Vagina (tissue), 2 donors: ENCODE measurements around the gene DDX17. TPM values are rescaled to one million over a fixed set of nuclear protein-coding genes. Genes with fewer than 3 reads are reported as not detected.

Experiments
- DNase-seq, 2 donors: peaks; one replicate each; pipeline ENCODE4 v3.0.0-alpha.2; 2017; ENCODE audit errors: extremely low spot score in 2 of 2
- H3K27ac ChIP-seq: fragments of 200-600 bp; sonication (generic); one replicate; pipeline ENCODE4 v1.5.1; 2019
- H3K27me3 ChIP-seq: fragments of 200-600 bp; sonication (generic); one replicate; pipeline ENCODE4 v1.5.1; 2019
- H3K36me3 ChIP-seq, 2 donors: fragments of 200-600 bp; sonication (generic); one replicate each; pipeline ENCODE4 v1.5.1; 2017 to 2019
- H3K4me1 ChIP-seq: fragments of 200-600 bp; sonication (generic); one replicate; pipeline ENCODE4 v1.5.1; 2019
- H3K4me3 ChIP-seq, 2 donors: fragments of 200-600 bp; sonication (generic); 1 replicate in 1 of 2; 2 replicates in 1 of 2; pipeline ENCODE4 v1.5.1; 2016 to 2019
- H3K9me3 ChIP-seq: fragments of 200-600 bp; sonication (generic); one replicate; pipeline ENCODE4 v1.5.1; 2019
- POLR2A ChIP-seq, 2 donors: fragments of 450-650 bp; IDR thresholded peaks; one replicate each; pipeline ENCODE4 v1.6.1; 2017; ENCODE audit warnings: antibody characterized with exemption in 2 of 2, mild to moderate bottlenecking in 2 of 2, moderate library complexity in 2 of 2
- POLR2AphosphoS5 ChIP-seq, 2 donors: sonication (generic); formaldehyde crosslinking; IDR thresholded peaks; one replicate each; pipeline ENCODE4 v1.9.0; 2017; ENCODE audit warnings: antibody characterized with exemption in 2 of 2, mild to moderate bottlenecking in 2 of 2, low read depth in 1 of 2; ENCODE audit not compliant: insufficient read depth in 1 of 2
- intact Hi-C: fragments of 100-400 bp; cut with DNase I; formaldehyde crosslinking; loops from one replicate; pipeline ENCODE4 v1.15.1; 2023
- total RNA-seq: library from RNA; depleted of rRNA; stranded (reverse); fragments of >200 nt; gene quantifications from one replicate; pipeline ENCODE4 v1.2.3, GENCODE V29; 2016
- TF ChIP-seq, protein P1 (sequence below), 3 experiments: fragments of 450-650 bp in 2 of 3; fragments of 200-600 bp in 1 of 3; sonication (generic) in 1 of 3; IDR thresholded peaks; one replicate each; pipeline ENCODE4 v1.5.1; 2017 to 2019; ENCODE audit warnings: antibody characterized with exemption in 3 of 3, mild to moderate bottlenecking in 2 of 3, moderate library complexity in 2 of 3

The DDX17 gene
- total RNA-seq, 1 donor from 2014 or later: 1,042 TPM

DNA sequence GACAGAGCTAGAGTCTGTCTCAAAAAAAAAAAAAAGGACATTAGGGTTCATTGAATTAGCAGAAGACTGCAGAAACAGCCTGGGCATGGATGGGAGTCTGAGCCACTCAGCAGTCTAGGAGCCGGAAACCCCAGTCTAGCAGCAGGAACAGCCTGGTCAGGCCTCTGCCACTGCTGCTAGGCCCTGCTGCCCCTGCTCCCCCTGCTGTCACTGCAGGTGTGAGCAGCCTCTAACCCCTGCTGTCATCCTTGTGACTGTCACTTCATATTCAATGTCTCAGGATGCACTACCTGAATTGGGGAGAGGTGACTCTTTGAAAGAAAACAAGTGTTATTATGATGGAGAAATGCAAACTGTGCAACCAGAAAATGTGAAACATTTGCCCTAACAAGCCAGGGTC is 7.0 kb upstream of the DDX17 start:
- TF ChIP-seq, protein P1, sequence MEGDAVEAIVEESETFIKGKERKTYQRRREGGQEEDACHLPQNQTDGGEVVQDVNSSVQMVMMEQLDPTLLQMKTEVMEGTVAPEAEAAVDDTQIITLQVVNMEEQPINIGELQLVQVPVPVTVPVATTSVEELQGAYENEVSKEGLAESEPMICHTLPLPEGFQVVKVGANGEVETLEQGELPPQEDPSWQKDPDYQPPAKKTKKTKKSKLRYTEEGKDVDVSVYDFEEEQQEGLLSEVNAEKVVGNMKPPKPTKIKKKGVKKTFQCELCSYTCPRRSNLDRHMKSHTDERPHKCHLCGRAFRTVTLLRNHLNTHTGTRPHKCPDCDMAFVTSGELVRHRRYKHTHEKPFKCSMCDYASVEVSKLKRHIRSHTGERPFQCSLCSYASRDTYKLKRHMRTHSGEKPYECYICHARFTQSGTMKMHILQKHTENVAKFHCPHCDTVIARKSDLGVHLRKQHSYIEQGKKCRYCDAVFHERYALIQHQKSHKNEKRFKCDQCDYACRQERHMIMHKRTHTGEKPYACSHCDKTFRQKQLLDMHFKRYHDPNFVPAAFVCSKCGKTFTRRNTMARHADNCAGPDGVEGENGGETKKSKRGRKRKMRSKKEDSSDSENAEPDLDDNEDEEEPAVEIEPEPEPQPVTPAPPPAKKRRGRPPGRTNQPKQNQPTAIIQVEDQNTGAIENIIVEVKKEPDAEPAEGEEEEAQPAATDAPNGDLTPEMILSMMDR (IDR thresholded peaks at IDR 0.05): no peak
- no peak for TF ChIP-seq POLR2A (IDR thresholded peaks at IDR 0.05)
- no peak for TF ChIP-seq POLR2AphosphoS5 (IDR thresholded peaks at IDR 0.05; ENCODE audit: insufficient read depth in 1 of 2, low read depth in 1 of 2)
- Histone ChIP-seq H3K4me1 (no peaks in the 10 kb centered on the region), H3K27ac (no peak overlapping the region), H3K36me3 (no peaks in the 10 kb centered on the region), H3K9me3 (no peaks in the 10 kb centered on the region), H3K27me3 (no peaks in the 10 kb centered on the region), H3K4me3 (no peak overlapping the region)
- intact Hi-C loops: no loop called here
- DNase-seq: no peak

DNA sequence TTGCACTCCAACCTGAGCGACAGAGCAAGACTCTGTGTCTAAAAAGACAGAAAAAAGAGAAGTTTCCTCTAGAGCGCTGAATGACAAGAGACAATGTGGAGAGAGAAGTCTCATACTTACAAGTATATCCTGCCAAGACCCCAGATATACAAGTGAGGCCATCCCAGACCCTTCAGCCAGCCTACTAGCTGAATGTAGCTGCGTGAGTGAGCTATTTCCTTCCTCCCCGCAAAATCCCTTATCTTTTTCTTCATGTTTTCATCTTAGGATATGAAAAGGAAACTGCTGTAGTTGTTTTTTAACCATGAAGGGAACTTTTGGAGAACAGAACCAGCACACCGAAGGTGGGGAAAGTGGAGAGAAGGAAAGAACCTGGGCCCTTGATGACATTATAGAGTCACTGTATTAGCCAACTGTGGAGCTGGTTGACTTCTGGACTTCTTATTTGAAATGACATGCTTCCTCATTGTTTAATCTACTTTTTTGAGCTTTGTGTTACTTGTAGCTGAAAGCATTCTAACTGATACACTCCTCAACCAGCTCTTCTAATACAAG is 4.4 kb upstream of the DDX17 start:
- Histone ChIP-seq H3K27me3 (no peaks in the 10 kb centered on the region), H3K4me3 (no peak overlapping the region), H3K36me3 (no peaks in the 10 kb centered on the region), H3K4me1 (peaks cover 11% of the 10 kb centered on the region), H3K9me3 (no peaks in the 10 kb centered on the region), H3K27ac (no peak overlapping the region)
- no peak for DNase-seq
- TF ChIP-seq, protein P1 (IDR thresholded peaks at IDR 0.05): no peak
- TF ChIP-seq POLR2AphosphoS5 (IDR thresholded peaks at IDR 0.05; ENCODE audit: insufficient read depth in 1 of 2, low read depth in 1 of 2): no peak
- TF ChIP-seq POLR2A (IDR thresholded peaks at IDR 0.05): no peak
- intact Hi-C loops: no loop called here

DNA sequence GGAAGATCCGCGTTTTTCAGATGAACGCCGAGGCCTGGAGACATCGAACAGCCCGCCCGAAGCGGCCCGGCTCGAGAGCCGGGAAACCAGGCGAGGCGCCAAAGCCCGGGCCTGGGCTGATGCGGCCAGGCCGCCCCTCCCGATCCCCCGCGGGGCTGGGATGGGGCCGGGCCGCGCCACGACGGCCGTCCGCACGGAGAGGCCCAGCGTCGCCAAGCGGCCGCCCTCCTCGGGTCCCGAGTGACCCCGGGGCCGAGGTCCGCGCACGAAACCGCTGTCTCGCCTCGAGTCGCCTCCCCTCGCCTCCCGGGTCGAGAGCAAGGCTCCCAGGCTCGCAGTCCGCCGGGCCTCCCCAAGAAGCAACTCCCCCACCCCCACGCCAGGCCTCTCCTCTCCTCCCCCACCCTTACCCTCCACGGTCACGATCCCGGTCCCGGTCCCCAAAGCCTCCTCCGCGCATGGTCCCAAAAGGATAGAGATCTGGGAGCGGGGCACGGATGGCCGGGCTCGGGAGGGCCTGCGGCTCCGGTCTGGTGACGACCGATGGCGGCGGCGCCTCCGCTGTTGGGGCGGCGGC is 482 bp downstream of the DDX17 start:
- intact Hi-C loops: no loop called here
- Histone ChIP-seq H3K9me3 (no peaks in the 10 kb centered on the region), H3K36me3 (peaks cover 0 to 6% of the 10 kb centered on the region in 2 donors), H3K27ac (peak overlapping the region; percentile 100), H3K4me1 (peaks cover 51% of the 10 kb centered on the region), H3K27me3 (no peaks in the 10 kb centered on the region), H3K4me3 (peak overlapping the region; percentile 89 to 95)
- no peak for DNase-seq
- TF ChIP-seq POLR2AphosphoS5 (IDR thresholded peaks at IDR 0.05; ENCODE audit: insufficient read depth in 1 of 2, low read depth in 1 of 2) (no peak), POLR2A (IDR thresholded peaks at IDR 0.05) (peak in 1 of 2 donors; percentile 53)

DNA sequence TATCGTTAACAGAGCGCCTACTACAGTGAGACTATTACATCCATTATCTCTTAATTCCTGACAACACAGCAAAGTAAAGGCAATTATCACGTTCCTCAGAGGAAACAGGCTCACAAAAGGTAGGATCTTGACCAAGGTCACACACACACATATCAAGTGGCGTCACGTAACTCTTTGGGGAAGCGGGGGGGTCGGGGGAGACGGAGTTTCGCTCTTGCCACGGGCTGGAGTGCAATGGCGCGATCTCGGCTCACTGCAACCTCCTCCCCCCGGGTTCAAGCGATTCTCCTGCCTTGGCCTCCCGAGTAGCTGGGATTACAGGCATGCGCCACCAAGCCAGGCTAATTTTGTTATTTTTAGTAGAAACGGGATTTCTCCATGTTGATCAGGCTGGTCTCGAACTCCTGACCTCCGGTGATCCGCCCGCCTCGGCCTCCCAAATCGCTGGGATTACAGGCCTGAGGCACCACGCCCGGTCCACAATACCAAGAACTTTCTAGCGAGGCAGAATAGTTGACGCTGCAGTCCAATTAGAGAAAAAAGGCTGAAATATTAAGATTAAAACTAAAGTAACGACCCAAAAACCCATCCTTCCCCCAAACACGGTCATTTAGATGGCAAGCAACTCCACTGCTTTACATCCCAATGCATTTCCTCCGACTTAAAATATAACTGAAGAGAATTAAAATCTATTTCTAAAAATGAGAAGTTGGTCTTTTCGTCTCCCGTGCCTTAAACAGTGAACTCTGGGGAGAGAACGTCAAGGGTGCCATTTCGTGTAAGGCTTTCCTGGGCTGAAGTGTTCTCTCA is 1.2 kb downstream of the DDX17 start:
- H3K9me3 ChIP-seq: no peaks in the 10 kb centered on the region
- intact Hi-C loops: no loop called here
- H3K4me3 ChIP-seq: peak overlapping the region; percentile 89 to 95
- H3K27ac ChIP-seq: peak overlapping the region; percentile 100
- DNase-seq: no peak
- no peaks in the 10 kb centered on the region for H3K27me3 ChIP-seq
- H3K36me3 ChIP-seq: peaks cover 0 to 13% of the 10 kb centered on the region in 2 donors
- H3K4me1 ChIP-seq: peaks cover 51% of the 10 kb centered on the region
- TF ChIP-seq, protein P1 (IDR thresholded peaks at IDR 0.05): no peak
- peak in 1 of 2 donors; percentile 51 for TF ChIP-seq POLR2AphosphoS5 (IDR thresholded peaks at IDR 0.05; ENCODE audit: insufficient read depth in 1 of 2, low read depth in 1 of 2)

DNA sequence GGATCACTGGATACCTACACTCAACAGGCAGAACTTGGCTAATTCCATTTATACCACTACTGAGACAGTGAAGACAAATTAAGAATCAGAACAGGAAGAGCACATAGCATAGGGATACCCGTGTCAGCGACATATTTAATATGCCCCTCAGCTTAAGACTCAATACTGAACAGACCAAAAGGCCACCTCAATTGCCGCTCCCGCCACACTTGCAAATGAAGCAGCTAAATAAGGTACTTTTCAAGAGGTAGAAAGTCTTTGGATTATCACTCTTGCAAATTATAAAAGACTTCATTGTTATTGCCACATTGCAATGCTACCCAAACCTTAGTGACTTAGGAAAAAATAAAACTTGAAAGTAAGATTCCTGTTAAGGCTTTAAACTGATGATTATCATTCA is 3.1 kb downstream of the DDX17 start:
- DNase-seq: no peak
- Histone ChIP-seq H3K4me3 (peak overlapping the region in 1 of 2 donors; percentile 95), H3K4me1 (peaks cover 69% of the 10 kb centered on the region), H3K9me3 (no peaks in the 10 kb centered on the region), H3K36me3 (peaks cover 4 to 32% of the 10 kb centered on the region in 2 donors), H3K27me3 (no peaks in the 10 kb centered on the region), H3K27ac (peak overlapping the region; percentile 28)
- intact Hi-C loops: no loop called here
- TF ChIP-seq POLR2AphosphoS5 (IDR thresholded peaks at IDR 0.05; ENCODE audit: insufficient read depth in 1 of 2, low read depth in 1 of 2): no peak
- no peak for TF ChIP-seq POLR2A (IDR thresholded peaks at IDR 0.05)
- TF ChIP-seq, protein P1 (IDR thresholded peaks at IDR 0.05): no peak
